NCI-H1048 (cell line): ENCODE measurements around the gene ZEB2.
A peak's percentile ranks its signal among the peaks of the same experiment; 100 is the strongest.

ENCODE experiments used
- DNase-seq: peaks from one replicate; lab custom pipeline; 2025; lab: John Stamatoyannopoulos, UW

ZEB2 gene

GRCh38 chr2:144451443-144451842 is 68.5 kb downstream of the ZEB2 start:
- DNase-seq = no peak

- DNase-seq = no peak
Measured at GRCh38 chr2:144449028-144449406, 70.9 kb downstream of the ZEB2 start.

GRCh38 chr2:144448389-144449027 is 71.4 kb downstream of the ZEB2 start:
- peak; percentile 55 for DNase-seq

- DNase-seq = no peak
Measured at GRCh38 chr2:144447535-144447934, 72.4 kb downstream of the ZEB2 start.

GRCh38 chr2:144446136-144446535 is 73.8 kb downstream of the ZEB2 start:
- no peak for DNase-seq

GRCh38 chr2:144445196-144445595 is 74.7 kb downstream of the ZEB2 start:
- no peak for DNase-seq

- DNase-seq = no peak
Measured at GRCh38 chr2:144443837-144444817, 75.8 kb downstream of the ZEB2 start.

GRCh38 chr2:144441711-144442141 is 78.2 kb downstream of the ZEB2 start:
- DNase-seq = no peak

GRCh38 chr2:144439993-144440392 is 79.9 kb downstream of the ZEB2 start:
- no peak for DNase-seq

GRCh38 chr2:144438801-144439631 is 80.9 kb downstream of the ZEB2 start:
- no peak for DNase-seq

- no peak for DNase-seq
Measured at GRCh38 chr2:144437636-144438035, 82.3 kb downstream of the ZEB2 start.

- DNase-seq = no peak
Measured at GRCh38 chr2:144434425-144435222, 85.3 kb downstream of the ZEB2 start.

- no peak for DNase-seq
Measured at GRCh38 chr2:144432921-144433320, 87.0 kb downstream of the ZEB2 start.

- no peak for DNase-seq
Measured at GRCh38 chr2:144431998-144432397, 87.9 kb downstream of the ZEB2 start.

- no peak for DNase-seq
Measured at GRCh38 chr2:144431392-144431783, 88.5 kb downstream of the ZEB2 start.

GRCh38 chr2:144430722-144431391 is 89.1 kb downstream of the ZEB2 start:
- DNase-seq = no peak

GRCh38 chr2:144429396-144430112 is 90.4 kb downstream of the ZEB2 start:
- DNase-seq = no peak

- no peak for DNase-seq
Measured at GRCh38 chr2:144426981-144427479, 92.9 kb downstream of the ZEB2 start.

GRCh38 chr2:144426355-144426754 is 93.6 kb downstream of the ZEB2 start:
- DNase-seq = no peak
